Limb (tissue), 2 donors: ENCODE data around the gene GABRG3.

ENCODE experiments used
- DNase-seq, 2 donors: peaks; one replicate each; pipeline ENCODE4 v3.0.0-alpha.2; 2016; ENCODE audit errors: extremely low spot score in 2 of 2

The GABRG3 gene

DNA sequence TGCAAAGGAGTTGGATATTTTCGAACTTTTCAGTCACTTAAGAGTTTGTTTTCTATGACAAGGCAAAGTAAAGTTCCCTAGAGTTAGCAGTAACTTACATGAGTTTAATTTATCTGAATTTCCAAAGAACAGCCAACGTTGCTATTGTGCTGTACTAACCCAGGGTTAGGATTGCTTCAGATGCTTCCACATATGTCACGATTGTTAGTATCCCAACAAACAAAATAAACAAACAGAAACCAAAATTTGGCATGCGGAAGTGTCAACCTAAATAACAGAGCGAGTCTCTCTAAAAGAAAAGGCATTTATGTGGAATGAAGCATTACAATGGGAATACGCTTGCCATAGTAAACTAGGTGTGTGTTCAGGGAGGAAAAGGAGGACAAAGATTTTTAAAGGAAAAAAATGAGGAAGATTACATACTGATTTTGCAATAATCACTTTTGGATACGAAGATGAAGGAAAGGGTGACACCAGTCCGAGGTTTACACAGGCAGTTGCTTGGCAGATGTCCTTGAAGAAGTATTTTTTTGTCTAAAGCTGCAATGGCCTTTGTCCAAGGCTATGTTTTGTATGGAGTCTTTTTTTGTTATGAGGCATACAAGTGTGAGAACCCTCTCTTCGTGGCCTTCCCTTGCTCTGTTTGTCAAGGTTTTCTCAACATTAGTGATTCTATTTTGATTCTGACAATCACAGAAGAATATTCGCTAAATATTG, 267.9 kb downstream of the GABRG3 start:
- DNase-seq = no peak

DNA sequence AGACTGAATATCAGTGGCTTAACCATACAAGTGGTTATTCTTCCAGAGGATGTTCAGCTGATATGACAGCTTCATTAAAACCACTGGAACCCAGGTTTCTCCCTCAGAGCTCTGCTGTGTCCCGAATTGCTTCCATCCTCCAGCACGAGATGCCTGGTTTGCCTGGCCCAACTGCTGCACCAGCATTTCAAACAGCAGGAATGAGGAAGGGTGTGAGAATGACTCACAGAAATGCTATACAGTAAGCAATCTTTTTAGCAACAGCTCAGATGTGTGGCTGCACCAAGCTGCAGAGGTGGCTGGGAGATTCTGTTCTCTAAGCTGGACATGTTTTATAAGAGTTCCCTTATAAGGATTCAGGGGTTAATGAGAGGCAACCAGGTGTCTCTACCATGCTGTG, 271.0 kb downstream of the GABRG3 start:
- no peak for DNase-seq

DNA sequence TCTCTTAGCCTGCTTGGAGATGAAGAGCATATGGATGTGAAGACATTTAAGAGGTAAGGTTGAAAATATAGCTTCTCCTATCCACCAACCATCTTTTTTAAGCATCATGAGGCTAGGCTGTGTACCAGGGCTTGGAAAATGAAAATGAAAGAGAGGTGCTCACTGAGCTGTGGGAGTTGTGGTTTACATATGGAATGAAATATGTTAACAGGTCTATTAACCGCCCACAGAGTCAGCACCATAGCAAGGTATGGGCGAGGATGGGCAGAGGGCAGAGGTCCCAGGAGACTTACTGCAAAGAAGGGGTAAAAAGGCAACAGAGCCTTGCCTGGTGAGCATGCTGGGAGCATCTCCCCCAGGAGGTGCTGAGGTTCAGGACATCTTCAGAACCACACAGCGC, 273.1 kb downstream of the GABRG3 start:
- DNase-seq = no peak

DNA sequence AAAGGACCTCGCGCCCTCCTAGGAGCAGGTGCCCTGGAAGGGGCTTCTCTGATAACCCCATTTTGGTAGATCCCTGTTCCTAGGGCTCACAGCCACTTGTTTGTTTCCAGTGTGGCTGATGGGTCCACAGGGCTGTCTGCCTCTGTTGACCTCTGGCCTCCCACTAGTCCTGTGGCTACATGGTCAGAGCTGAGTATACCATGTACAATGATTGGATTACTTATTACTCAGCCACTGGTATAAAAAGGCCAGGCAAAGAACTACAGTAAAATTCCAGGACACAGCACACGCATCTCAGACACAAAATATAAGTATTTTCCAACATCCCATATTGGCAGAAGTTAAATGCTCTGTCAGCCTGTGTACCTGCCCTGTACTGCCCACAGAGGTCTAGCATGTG, 277.3 kb downstream of the GABRG3 start:
- no peak for DNase-seq

DNA sequence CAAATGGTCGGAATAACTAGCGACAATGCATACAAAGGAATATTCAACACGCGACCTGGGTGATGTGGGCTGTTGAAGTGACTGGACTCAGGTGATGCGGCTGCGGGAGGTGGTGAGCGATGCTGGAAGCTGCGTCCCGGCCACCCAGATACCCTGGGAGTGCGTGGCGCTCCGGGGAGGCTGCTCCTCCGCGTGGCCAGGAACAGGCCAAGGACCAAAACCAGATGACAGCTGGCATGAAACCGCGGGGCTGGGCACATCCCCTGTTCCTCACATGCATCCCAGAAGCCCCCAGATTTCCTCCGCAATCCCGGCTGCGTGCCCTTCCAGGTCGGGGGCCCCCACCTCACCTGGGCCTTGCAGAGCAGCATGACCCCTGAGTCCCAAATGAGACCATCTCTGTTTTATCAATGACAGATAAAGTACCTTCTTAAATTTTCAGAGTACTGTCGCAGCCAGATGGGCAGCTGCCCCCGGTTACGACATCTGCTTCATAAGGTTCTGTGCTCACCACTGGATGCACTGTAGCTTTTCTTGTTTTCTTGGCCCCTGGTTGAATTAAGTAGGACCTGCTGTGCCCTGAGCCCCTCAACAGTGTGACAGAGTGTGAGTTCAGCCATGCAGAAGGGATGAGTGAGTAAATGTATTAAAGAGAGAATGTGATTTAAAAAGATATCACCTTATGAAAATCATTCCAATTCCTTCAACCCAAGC, 278.2 kb downstream of the GABRG3 start:
- DNase-seq = no peak

DNA sequence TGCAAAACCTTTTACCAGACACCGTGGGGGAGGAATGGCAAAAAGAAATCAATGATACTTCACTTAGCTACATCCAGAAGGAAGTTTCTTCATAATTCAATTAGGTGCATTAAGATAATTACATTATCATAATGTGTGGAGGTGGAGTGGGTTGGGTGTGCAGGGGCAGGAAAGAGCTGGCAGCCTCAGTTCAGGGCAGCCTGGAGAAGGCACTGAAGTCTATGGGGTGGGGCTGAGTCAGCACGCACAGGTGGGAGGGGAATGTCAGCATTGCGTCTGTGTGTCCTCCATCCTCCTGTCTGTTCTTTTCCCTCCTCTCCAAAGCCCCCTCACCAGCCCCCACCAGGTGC, 278.8 kb downstream of the GABRG3 start:
- no peak for DNase-seq

DNA sequence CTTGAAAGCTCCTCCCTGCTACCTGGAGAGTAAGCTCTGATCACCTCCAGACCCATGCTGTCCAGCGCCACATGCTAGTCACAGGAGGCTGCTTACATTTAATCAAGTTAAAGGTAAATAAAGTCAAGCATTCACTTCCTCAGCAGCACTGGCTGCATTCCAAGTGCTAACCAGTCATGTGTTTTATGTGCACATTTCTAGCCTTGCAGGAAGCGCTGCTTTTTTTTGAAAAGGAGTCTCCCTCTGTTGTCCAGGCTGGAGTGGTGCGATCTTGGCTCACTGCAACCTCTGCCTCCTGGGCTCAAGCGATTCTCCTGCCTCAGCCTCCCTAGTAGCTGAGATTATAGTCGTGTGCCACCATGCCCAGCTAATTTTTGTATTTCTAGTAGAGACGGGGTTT, 279.2 kb downstream of the GABRG3 start:
- no peak for DNase-seq

DNA sequence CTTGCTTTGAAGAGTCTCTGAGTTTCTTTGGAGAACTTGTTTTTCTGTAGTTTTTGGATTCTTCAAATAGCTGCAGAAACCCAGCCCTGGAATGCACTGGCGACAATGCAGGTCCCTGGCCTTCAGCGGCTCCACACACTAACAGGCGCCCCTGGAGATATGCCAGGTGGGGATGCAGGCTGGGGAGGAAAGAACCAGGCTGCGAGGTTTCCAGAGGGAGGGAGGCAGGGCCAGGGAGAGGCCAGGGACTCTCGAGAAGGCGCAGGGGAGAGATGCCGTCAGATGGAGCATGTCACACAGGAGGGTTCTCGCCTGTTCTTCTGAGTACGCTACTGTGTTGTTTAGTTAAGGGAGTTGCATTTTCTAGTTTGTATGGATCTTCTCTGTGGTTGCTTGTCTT, 283.1 kb downstream of the GABRG3 start:
- DNase-seq = no peak

DNA sequence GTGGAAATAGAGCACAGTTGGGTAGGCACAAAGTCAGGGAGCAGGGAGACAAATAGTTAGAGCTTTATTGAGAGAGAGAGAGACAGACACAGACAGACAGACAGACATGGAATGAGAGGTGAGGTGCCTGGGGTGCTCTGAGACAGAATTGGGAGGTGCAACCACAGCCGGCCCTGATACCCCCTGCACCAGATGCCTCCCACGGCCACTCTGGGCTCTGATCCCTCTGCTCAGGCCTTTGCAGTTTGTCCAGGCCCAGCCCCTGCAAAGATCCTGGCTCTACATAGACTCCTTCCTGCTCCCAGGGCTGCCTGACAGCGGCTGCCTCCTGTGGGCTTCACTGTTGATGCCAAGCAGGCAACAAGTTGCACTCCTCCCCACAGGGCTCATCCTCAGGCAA, 283.8 kb downstream of the GABRG3 start:
- DNase-seq = no peak

DNA sequence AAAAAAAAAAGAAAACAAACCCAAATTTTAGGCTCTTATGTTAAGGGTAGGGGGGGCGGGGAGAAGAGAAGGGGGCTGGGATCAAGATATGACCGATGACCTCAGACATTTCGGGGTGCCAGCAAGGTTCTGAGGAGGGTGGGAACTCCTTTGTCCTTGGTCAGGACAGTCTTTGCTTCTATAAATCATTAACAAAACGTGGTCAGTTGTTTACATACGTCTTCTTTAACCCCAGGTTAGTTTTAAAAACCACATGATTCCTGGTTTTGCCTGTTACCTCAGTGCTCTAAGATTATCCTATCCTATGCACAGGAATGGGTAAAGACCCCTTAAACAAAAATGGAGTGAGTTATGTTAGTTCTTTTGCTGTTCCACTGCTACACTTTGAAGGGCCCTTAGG, 285.5 kb downstream of the GABRG3 start:
- no peak for DNase-seq

DNA sequence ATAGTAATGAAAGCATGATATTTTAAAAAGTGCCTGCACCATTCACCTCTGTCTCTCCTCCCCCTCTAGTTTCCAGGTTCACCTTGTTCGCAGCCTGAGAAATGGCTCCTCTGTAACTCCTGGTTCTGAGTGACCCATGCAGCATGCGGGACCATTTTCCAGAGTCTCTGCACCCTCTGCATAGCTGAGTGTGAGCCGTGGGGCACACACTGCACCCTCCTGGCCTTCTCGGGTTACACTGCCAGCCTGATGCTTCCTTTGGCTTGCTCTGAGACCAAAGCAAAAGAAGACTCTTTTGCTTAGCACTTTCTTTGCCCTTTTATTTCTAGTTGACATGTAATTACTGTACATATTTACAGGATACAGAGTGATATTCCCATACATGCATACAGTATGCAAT, 287.3 kb downstream of the GABRG3 start:
- no peak for DNase-seq

DNA sequence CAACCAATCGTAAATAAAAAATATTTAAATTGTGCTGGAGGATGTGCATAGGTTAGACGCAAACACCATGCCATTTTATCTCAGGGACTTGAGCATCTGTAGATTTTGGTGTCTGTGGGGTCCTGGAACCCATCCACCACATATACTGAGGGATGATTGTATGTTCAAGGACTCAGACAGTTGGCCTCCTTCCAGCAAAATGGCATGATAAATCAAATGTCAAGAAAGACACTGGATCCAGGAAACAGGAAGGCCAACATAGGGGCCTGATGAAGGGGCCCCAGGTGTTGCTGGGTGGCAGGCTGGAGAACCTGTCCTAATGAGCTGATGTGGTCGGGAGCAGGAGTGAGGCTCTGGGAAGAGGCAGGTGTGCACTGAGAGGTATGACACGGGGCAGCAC, 289.5 kb downstream of the GABRG3 start:
- DNase-seq = no peak

DNA sequence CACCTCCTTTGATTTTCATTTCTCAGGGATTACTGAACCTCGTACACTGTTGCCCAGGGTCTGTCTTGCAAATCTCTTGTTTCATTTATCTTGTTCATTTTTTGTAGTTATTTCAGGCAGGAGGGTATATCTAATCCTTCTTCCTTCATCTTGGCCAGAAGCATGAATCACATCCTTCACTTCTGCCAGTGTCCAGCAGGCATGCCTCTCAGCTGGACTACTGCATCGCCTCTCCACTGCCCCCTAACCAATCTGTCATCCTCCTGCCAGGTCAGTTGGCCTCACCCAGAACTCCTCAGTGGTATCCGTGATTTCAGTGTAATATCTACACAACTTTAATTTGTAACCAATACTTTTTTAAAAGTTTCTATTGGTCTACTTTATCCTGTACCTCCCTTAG, 297.9 kb downstream of the GABRG3 start:
- no peak for DNase-seq

DNA sequence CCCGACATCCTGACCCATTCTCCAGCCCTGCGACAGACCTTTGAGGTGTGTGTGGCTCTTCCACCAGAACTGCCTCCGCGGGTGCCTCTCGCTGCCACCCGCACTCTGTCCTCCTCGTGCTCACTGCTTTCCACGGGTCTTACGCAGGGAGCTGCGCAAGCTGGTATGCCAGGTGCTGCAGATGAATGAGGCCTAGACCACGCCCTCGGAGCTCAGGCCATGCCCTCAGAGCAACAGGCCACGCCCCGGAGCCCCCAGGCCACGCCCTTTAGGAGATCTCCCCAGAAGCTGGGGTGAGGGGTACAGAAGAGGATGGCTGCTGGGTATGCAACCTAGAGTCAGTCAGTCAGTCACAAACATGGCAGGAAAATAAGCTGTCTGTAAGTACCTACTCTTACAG, 300.3 kb downstream of the GABRG3 start:
- DNase-seq = no peak

DNA sequence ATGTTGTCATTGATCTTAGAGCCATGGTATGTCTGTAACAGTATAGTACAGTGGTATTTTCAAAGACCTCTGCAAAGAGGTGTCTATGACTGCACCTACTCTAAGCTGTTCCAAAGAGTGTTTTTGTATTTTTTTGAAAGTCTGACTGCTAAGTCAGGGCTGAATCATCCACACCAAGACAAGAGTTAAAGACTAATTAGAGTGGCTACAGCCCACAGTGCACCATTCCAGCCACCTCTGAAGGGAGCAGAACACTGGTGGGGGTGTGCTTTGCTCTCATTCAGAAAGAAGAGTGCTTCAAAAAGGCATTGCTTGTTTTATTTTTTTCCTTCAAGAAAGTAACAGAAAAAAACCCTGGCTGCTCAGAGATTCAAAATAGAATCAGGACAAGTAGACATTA, 301.4 kb downstream of the GABRG3 start:
- DNase-seq = no peak

DNA sequence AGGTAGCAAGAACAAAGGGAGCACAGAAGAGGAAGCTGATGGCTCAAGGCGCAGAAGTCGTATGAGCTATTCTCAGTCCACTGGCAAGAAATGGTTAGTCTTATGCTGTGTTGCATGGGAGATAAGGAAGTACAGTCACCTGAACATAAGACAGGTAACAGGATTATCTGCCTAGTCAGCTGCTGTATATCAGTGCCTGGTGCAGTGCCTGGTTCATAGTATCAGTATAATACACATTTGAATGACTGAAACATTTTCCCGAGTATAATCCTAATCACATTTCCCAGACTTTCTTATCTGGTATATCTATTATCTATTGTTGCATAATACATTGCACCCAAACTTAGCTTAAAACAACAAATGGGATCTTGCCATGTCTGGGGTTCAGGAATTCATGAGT, 302.5 kb downstream of the GABRG3 start:
- no peak for DNase-seq

DNA sequence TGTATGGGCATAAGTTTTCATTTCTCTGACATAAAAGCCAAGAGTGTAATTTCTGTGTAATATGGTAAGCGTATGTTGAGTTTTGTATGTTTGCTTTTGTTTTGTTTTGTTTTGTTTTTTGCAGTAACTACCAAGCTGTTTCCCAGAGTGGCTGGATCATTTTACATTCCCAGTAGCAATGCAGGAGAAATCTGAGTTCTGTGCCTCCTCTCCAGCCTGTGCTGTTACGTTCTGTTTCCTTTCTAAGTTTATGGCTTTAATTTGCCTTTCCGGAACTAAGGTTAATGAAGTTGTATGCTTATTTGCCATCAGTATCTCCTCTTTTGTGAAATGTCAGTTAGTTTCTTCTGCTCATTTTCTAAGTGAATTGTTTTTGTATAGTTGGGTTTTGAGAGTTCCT, 307.8 kb downstream of the GABRG3 start:
- DNase-seq = peak in 1 of 2 donors; percentile 13

DNA sequence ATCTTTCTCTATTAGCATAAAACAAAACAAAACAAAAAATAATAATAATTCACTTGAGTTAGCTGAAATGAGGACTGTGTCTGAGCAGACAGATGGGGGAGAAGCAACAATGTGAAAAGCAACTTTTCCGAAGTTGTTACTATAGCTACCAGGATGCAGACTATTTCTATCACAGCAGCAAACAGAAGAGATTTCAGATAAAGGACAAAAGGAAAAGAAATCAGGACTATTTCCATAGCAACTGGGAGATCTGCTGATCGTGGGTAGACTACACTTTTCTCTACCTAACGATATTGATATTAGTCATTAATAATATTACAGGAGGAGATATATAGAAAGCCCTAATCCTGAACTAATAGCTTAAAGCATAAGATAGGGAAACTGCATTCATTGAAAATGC, 321.7 kb downstream of the GABRG3 start:
- DNase-seq = no peak

DNA sequence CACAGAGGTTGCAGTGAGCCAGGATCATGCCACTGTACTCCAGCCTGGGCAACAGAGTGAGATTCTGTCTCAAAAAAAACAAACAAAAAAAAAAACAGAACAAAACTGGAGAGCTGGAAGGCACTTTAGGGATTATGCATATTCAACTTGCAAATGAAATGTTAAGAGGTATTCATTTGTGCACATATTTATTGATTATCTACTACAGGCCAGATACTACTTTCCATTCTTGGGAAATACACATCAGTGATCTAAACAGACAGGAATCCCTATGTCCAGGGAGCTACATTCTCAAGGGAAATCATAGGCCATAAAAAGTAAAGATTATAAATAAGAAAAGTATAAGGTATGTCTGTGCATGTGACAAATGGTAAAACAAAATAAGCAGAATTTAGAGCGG, 322.6 kb downstream of the GABRG3 start:
- no peak for DNase-seq

DNA sequence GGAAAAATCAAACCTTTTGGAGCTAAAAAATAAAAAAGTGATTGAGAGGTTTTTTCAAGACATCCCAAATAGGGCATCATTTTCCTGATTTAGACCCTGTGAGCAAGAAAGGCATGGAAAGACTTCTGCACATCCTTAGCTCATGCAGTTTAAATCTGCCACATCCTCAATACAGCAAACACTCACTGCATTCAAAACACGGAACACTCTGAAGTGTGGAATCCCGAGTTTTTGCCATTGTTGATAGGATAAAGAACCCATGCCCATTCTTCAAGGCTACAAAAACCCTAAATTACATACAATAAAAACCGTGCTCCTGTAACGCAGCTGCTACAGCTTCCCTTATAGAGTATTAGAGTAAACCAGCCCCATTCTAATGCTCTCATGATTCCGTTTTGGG, 346.8 kb downstream of the GABRG3 start:
- no peak for DNase-seq

DNA sequence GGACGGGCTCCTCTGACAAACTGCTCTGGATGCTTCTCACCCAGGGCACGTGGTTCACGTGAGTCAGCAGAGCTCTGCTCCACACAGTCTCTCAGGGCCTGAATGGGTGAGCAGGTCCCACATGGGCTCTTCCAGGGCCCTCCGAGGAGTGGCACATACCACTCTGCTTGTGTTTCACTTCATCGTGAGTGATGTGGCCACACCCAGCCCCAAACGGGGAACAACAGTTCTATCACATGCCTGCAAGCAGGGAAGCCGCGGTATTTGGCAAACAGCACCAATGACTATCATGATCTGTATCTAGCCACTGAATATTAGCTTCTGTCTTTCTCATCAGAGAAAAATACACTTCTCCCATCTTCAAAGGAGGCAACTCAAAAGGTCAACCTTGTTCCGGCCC, 352.8 kb downstream of the GABRG3 start:
- DNase-seq = no peak

DNA sequence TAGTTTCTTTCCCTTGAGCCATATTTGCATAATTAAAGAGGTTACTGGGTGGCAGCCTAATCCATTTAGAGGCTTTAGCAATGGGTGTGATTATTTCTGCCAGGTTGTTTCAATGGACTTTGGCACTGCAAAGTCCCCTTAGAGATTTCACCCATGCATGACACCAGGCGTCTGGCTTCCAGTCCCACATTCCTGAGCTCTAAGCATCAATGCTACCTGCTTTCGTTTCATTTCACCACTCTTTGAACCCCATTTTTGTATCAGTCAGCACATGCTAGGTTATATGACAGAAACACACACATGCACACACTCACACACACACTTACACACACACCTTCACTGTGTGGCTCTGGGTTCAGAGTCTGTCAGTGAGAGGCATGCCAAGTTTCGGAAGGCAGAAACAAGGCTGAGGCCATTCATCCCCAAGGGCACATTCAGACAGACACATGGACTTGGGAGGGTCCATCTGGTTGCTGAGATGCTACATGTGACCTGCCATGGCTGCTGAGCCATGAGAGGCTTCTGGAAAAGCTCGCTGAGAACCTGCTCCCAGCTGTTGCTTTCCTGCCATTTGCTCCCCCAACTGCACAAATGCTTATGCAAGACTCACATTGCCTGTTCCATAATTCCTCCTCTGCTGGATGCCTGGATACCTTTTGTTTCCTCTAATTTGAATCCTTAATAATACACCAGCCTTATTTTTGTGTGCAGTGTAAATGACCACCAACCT, 354.1 kb downstream of the GABRG3 start:
- DNase-seq = peak in 1 of 2 donors; percentile 9
